Gastrocnemius medialis (tissue), 4 donors: ENCODE data around the gene STRIP1.

Experiments
- POLR2A ChIP-seq, 2 donors: fragments of 450-650 bp; IDR thresholded peaks; one replicate each; pipeline ENCODE4 v1.6.1; 2017; ENCODE audit warnings: antibody characterized with exemption in 2 of 2, mild to moderate bottlenecking in 2 of 2, moderate library complexity in 2 of 2
- TF ChIP-seq, protein P1 (sequence below), 5 experiments: fragments of 450-650 bp in 3 of 5; fragments of 200-600 bp in 2 of 5; sonication (generic) in 2 of 5; IDR thresholded peaks in 4 of 5; conservative IDR thresholded peaks in 1 of 5; 1 replicate in 4 of 5; 2 replicates in 1 of 5; pipeline ENCODE4 v1.5.1; 2016 to 2019; ENCODE audit warnings: antibody characterized with exemption in 5 of 5, mild to moderate bottlenecking in 3 of 5, moderate library complexity in 3 of 5

DNA sequence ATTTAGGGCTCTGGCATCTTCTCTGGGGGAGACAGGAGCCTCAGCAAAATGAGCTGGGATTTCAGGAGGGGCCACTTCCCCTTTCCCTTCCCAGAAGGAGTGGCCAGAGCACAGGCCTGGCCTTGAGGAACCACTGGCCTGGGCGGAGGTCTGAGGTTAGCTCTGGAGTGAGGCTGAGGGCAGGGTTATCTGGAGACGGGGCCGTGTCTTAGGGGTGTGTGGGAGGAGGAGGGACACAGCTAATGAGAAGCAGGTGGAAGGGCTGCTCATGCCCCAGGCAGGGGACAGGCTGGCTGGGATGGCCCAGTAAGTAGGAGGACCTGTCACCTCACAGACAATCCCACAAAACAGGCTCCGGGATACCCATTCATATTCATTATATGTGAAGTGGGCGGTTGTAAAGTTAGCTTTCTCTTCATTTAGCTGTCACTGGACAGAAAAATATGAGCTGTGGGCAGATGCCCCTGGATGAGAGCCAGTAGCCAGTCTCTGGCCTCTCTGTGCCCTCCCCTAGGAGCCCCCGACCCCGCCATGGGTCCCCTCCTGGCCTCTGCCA, 23.6 kb downstream of the STRIP1 start:
- TF ChIP-seq, protein P1, sequence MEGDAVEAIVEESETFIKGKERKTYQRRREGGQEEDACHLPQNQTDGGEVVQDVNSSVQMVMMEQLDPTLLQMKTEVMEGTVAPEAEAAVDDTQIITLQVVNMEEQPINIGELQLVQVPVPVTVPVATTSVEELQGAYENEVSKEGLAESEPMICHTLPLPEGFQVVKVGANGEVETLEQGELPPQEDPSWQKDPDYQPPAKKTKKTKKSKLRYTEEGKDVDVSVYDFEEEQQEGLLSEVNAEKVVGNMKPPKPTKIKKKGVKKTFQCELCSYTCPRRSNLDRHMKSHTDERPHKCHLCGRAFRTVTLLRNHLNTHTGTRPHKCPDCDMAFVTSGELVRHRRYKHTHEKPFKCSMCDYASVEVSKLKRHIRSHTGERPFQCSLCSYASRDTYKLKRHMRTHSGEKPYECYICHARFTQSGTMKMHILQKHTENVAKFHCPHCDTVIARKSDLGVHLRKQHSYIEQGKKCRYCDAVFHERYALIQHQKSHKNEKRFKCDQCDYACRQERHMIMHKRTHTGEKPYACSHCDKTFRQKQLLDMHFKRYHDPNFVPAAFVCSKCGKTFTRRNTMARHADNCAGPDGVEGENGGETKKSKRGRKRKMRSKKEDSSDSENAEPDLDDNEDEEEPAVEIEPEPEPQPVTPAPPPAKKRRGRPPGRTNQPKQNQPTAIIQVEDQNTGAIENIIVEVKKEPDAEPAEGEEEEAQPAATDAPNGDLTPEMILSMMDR (IDR thresholded peaks at IDR 0.05 in 4 of 5, conservative IDR thresholded peaks at IDR 0.05 in 1 of 5), result no peak
- no peak for TF ChIP-seq POLR2A (IDR thresholded peaks at IDR 0.05)
